Kidney epithelial cell (primary cell): ENCODE results near the gene KCTD19. TPM values are rescaled to one million over a fixed set of nuclear protein-coding genes. Genes with fewer than 3 reads are reported as not detected.

Experiments
- DNase-seq: peaks from one replicate; pipeline ENCODE4 v3.0.0-alpha.2; 2010; ENCODE audit warnings: low read depth
- H3K27me3 ChIP-seq: 2 replicates; pipeline ENCODE4 v1.6.0; 2011; ENCODE audit warnings: low read length; ENCODE audit not compliant: control insufficient read depth, insufficient read depth
- H3K36me3 ChIP-seq: 2 replicates; pipeline ENCODE4 v1.5.1; 2011; ENCODE audit warnings: low read length; ENCODE audit not compliant: control insufficient read depth, insufficient read depth
- H3K4me3 ChIP-seq: 2 replicates; pipeline ENCODE4 v1.5.1; 2011; ENCODE audit warnings: low read depth, mild to moderate bottlenecking, control low read depth, low read length
- total RNA-seq: library from RNA; depleted of rRNA; stranded (reverse); fragments of >200 nt; gene quantifications from 2 replicates; pipeline ENCODE4 v1.2.3, GENCODE V29; 2015
- TF ChIP-seq, protein P1 (sequence below): IDR thresholded peaks from 2 replicates; pipeline ENCODE4 v1.5.1; 2011; ENCODE audit warnings: mild to moderate bottlenecking, moderate library complexity, low read length, control low read depth, inconsistent platforms; ENCODE audit not compliant: insufficient read depth, poor library complexity, severe bottlenecking

The KCTD19 gene
- total RNA-seq, 1 donor from 2014 or later: 0.08 TPM

DNA sequence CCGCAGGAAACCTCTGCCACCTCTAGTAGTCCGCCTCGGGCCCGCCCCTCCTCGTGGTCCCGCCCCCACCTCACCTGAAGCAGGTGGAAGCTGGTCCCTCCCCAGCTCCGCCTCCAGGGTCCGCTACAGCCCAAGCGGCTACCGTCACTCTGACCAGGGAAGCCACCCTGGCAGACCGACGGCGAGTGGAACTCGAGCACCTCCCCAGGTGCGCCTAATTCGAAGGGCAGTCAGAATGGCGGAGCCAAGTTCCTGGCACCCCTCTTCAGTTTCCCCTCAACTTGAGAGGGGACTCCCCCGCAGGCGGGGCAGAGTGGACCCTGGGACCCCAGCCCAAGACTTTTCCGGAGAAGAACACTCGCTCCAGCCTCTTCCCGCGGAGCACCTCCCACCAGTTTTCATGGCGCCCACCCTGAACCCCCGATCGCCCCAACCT, 79.8 kb downstream of the KCTD19 start:
- peaks cover 14% of the 10 kb centered on the region for H3K27me3 ChIP-seq
- TF ChIP-seq, protein P1, sequence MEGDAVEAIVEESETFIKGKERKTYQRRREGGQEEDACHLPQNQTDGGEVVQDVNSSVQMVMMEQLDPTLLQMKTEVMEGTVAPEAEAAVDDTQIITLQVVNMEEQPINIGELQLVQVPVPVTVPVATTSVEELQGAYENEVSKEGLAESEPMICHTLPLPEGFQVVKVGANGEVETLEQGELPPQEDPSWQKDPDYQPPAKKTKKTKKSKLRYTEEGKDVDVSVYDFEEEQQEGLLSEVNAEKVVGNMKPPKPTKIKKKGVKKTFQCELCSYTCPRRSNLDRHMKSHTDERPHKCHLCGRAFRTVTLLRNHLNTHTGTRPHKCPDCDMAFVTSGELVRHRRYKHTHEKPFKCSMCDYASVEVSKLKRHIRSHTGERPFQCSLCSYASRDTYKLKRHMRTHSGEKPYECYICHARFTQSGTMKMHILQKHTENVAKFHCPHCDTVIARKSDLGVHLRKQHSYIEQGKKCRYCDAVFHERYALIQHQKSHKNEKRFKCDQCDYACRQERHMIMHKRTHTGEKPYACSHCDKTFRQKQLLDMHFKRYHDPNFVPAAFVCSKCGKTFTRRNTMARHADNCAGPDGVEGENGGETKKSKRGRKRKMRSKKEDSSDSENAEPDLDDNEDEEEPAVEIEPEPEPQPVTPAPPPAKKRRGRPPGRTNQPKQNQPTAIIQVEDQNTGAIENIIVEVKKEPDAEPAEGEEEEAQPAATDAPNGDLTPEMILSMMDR: peak; percentile 8
- DNase-seq: no peak
- peak overlapping the region; percentile 81 for H3K4me3 ChIP-seq
- H3K36me3 ChIP-seq: no peaks in the 10 kb centered on the region

DNA sequence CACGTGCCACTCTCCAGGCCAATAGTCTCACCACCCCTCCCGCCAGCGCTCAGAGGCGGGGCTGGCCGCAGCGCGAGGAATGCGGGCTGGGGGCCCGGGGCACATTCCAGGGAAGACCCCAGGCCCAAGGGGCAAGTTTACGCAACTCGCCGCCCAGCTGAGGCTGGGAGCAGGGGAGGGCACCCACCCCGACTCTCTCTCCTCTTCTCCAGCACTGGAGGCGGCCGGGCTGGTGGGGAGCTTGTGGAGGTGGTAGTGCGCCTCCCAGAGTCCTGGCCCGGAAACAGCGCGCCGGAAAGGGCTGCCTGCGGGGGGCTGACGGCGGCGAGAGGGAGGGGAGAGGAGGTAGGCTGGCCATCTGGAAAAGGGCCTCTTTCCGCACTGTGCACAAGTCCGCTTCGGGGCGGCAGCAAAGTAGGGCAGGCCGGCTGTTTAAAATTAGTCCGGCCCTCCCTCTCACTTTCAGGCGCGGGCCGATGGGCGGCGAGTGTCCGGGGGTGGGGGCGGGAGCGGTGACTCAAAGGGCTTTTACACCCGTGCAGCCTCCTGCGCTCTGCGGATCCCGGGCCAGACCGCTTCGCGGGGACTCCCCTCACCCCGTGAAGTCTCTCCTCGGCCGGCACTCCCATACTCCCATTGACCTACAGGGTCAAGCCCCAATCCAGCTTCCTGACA, 80.3 kb downstream of the KCTD19 start:
- no peak for DNase-seq
- H3K27me3 ChIP-seq: peaks cover 14% of the 10 kb centered on the region
- TF ChIP-seq, protein P1: peak; percentile 54

DNA sequence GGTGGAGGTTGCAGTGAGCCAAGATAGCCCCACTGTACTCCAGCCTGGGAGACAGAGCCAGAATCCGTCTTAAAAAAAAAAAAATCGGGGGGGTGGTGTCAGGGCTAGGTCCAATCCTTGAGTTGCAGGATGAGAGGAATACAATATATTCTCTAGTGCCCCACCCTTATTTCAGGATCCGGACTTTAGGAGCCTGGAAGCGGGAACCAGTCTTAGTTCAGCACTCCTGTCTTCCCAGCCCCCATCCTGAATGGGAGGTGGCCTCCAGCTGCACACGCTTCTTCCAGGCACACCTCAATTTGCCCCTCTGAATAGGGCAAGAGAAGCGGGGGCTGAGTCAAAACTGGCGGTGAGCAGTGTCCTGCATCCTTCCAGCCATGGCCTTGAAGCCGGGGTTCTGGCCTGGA, 80.9 kb downstream of the KCTD19 start:
- H3K4me3 ChIP-seq: peak overlapping the region; percentile 81
- TF ChIP-seq, protein P1: no peak
- peaks cover 14% of the 10 kb centered on the region for H3K27me3 ChIP-seq
- DNase-seq: no peak
- no peaks in the 10 kb centered on the region for H3K36me3 ChIP-seq

More for the DNA sequence above, 80.3 kb downstream of the KCTD19 start:
- Histone ChIP-seq H3K36me3 (no peaks in the 10 kb centered on the region), H3K4me3 (peak overlapping the region; percentile 81)

DNA sequence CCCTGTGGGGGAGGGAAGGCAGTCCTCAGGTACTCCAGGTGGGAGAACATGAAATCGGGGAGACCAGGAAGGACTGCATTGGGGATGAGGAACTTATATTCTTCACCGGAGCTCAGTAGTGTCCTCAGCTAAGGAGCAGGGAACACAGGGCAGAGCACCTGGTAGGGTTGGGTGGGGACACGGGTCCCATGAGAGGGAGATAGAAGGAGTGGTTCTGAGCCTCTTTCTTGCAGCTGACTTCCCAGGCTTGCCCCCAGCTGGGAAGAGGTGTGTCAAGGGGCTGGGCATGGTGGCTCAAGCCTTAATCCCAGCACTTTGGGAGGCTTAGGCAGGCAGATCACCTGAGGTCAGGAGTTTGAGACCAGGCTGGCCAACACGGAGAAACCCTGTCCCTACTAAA, 81.4 kb downstream of the KCTD19 start:
- no peak overlapping the region for H3K4me3 ChIP-seq
- no peak for DNase-seq
- H3K27me3 ChIP-seq: peaks cover 13% of the 10 kb centered on the region
- no peaks in the 10 kb centered on the region for H3K36me3 ChIP-seq
- TF ChIP-seq, protein P1: no peak

DNA sequence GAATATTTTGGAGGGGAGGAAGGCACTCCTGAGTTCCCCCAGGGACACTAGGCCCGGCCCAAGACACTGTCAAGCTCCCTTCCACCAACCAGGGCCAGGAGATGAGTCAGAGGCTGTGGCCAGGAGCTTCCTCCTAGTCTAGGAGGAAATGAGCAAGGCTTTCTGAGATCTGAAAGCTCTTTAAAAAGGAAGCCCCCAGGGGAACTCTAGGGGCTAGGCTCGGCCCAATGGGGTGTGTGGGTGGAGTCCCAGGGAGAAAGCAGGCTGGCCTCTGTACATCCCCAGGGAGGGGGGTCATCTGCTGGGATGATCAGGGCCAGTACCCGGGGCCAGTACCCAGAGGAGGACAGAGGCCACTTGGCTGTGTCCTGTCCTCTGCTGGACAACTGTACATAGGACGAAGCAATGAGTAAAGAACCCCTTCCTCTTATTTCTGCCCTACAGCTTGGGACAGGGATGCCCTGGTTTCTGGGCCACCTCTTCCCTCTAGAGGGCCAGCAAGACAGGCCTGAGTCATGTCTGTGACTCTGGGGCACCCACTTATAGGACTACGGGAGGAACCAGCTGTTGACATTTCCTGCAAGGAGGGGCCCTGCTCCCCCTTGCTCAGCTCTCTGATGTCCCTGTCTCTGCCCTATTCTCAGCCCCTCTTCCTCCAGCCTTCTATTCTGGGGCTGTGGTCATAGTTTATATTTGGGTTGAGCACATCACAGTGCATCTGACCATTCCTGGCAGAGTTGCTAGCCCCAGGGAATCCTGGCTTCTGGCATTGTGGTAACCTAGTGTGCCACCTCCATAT, 82.0 kb downstream of the KCTD19 start:
- H3K27me3 ChIP-seq: peaks cover 8% of the 10 kb centered on the region
- DNase-seq: no peak
- no peaks in the 10 kb centered on the region for H3K36me3 ChIP-seq
- TF ChIP-seq, protein P1: no peak
- H3K4me3 ChIP-seq: no peak overlapping the region
